Choroid plexus epithelial cell (primary cell): ENCODE data around the gene ALDH7A1.

Source experiments
- DNase-seq: peaks from one replicate; pipeline ENCODE4 v3.0.0-alpha.2; 2010; ENCODE audit warnings: low read depth
- H3K4me3 ChIP-seq: 2 replicates; pipeline ENCODE4 v1.5.1; 2011; ENCODE audit warnings: low read depth, mild to moderate bottlenecking, control low read depth, low read length, moderate library complexity
- TF ChIP-seq, protein P1 (sequence below): conservative IDR thresholded peaks from 2 replicates; pipeline ENCODE4 v1.5.1; 2011; ENCODE audit warnings: low read depth, mild to moderate bottlenecking, control low read depth, inconsistent platforms, low read length, moderate library complexity

Gene ALDH7A1

DNA sequence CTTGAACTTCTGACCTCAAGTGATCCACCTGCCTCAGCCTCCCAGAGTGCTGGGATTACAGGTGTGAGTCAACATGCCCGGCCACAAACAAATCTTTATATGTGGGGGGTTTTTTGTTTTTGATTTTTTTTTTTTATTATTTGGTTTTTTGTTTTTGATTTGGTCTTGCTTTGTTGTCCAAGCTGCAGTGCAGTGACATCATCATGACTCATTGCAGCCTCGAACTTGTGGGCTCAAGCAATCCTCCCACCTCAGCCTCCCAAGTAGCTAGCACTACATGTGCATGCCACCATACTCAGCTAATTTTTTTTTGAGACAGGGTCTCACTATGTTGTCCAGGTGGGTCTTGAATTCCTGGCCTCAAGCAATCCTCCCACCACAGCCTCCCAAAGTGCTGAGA lies 42.4 kb downstream of the ALDH7A1 start:
- TF ChIP-seq, protein P1, sequence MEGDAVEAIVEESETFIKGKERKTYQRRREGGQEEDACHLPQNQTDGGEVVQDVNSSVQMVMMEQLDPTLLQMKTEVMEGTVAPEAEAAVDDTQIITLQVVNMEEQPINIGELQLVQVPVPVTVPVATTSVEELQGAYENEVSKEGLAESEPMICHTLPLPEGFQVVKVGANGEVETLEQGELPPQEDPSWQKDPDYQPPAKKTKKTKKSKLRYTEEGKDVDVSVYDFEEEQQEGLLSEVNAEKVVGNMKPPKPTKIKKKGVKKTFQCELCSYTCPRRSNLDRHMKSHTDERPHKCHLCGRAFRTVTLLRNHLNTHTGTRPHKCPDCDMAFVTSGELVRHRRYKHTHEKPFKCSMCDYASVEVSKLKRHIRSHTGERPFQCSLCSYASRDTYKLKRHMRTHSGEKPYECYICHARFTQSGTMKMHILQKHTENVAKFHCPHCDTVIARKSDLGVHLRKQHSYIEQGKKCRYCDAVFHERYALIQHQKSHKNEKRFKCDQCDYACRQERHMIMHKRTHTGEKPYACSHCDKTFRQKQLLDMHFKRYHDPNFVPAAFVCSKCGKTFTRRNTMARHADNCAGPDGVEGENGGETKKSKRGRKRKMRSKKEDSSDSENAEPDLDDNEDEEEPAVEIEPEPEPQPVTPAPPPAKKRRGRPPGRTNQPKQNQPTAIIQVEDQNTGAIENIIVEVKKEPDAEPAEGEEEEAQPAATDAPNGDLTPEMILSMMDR = no peak
- DNase-seq = no peak
- no peak overlapping the region for H3K4me3 ChIP-seq

DNA sequence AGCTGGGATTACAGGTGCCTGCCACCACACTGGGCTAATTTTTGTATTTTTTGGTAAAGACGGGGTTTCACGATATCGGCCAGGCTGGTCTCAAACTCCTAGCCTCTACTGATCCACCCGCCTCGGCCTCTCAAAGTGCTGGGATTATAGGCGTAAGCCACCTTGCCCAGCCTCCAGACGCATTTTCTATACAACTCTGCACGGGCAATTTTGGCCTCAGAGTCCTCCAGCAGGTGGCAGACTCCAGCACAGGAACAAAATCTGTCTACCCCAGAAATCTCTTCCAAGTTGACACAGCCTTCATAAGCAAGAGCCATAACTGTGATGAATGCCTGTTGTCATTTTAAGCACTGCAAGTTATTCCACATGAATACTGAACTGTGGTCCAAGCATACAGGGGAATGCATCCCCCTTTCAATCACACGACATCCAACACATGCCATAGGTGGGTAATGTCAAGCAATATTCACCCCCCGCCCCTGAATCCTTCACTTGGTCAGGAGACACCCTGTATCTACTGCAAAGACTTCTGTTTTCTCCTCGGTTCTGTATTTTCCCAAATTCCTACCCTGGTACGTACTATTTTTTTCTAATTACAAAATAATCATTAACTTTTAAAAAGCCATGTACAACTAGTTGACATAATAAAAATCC lies 50.8 kb downstream of the ALDH7A1 start:
- peak; percentile 74 for DNase-seq
- TF ChIP-seq, protein P1 = peak; percentile 84
- no peak overlapping the region for H3K4me3 ChIP-seq

DNA sequence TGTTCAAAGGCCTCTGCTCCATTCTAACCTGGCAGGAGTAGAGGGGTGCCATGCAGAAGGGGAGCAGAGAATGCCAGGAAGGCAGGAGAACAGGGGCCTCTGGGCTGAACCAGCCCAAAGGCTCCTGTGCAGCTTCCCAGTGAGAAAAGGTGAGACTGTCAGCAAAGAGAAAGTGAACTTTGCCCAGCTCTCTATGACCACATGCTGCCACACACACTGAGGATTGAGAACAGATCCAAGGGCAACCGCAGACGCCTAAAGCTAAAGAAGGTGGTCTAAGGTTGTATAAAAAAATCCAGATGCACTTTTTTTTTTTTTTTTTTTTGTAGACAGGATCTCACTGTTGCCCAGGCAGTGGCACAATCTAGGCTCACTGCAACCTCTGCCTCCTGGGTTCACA lies 51.4 kb downstream of the ALDH7A1 start:
- TF ChIP-seq, protein P1 = no peak
- DNase-seq = no peak

DNA sequence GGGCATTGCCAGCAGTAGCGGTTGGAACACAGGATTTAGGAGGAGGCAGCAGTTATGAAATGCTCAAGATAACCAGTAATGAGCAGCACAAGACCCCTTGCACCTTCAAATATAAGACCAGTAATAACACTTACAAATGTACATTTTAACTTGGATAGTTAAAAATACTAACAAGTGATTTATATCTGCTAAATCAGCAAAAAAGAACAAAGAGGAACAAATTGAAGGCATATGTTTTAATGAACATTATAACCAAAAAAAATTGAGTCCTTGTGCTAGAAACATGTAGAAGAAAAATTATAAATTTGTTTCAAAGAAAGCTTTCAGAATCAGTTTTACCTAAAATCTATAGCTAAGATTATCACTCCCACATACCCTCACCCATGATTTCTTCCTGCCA lies 52.0 kb downstream of the ALDH7A1 start:
- no peak overlapping the region for H3K4me3 ChIP-seq
- DNase-seq = no peak
- TF ChIP-seq, protein P1 = no peak

More for the DNA sequence above, 51.4 kb downstream of the ALDH7A1 start:
- H3K4me3 ChIP-seq = no peak overlapping the region

DNA sequence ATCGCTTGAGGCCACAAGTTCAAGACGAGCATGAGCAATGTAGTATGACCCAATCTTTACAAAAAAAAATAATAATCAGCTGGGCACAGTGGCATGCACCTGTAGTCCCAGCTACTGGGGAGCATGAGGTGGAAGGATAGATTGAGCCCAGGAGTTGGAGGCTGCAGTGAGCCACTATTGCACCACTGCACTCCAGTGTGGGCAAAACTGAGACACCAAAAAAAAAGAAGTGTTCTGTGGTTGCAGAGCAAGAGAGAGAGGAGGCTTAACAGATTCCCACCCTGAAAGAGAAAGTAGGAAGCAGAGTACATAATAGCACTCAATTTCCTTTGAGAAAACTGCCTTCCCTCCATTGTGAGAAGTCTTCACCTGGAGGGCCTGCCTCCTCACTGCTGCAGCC lies 52.6 kb downstream of the ALDH7A1 start:
- TF ChIP-seq, protein P1 = no peak
- no peak for DNase-seq
- H3K4me3 ChIP-seq = no peak overlapping the region

DNA sequence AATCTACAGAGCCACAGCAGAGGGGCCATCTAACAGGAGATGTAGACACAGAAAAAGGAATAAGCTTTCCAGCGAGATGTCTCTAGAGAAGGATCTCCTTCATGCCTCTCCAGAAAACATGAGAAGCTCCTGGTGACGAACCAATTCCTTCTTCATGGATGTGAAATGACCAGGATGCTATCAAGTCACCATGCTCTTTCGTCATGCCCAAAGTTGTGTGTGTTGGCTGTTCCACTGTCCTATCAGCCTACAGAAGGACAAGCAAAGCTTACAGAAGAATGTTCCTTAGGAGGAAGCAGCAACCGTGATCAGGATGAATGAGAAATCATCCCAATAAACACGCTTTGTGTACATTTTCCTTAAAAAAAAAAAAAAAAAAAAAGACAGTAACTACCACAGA lies 54.4 kb downstream of the ALDH7A1 start:
- TF ChIP-seq, protein P1 = no peak
- no peak overlapping the region for H3K4me3 ChIP-seq
- no peak for DNase-seq

DNA sequence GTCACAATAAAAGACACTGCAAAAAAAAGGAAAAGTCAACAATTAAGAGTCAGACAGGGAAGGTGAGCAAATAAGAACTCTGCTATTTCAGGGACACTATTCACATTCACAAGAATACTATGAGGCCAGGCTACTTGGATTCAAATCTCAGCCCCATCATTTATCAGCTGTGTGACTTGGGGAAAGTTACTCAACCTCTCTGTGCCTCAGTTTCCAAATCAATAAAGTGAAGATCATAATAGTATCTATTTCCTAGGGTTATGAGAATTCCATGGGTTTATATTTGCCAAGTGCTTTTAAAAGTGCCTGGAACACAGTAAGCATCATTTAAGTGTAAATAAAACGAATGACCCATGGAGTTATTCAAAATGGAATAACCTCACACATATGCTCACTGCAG lies 56.4 kb downstream of the ALDH7A1 start:
- no peak overlapping the region for H3K4me3 ChIP-seq
- no peak for DNase-seq
- TF ChIP-seq, protein P1 = no peak
